MV-4-11 (cell line): ENCODE results near the gene TNRC6C.

Source experiments
- DNase-seq: peaks from one replicate; lab custom pipeline; 2025; lab: John Stamatoyannopoulos, UW

TNRC6C gene

GRCh38 chr17:78013683-78014467 lies 55.4 kb downstream of the TNRC6C start:
- DNase-seq = peak; percentile 60

DNA sequence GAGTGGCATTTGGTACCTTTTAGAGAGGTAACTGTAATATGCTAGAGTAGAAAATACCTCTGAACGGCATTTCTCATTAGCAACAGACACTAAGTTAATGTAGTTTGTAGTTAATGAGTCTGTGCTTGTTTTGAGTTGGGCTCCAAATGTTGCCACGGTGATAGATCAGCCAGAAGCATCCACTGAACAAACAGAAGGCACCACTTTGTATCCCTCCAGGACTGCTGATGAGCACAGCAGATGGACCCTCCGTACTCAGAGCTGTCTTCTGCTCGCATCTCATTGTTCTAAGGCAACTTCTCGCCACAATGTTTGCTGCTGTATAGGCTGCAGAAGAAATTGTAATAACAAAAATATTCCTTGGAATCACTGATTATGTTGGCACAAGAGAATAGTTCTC lies 56.1 kb downstream of the TNRC6C start:
- no peak for DNase-seq

- DNase-seq = no peak
These were observed 58.3 kb downstream of the TNRC6C start for GRCh38 chr17:78016852-78017251.

- peak; percentile 22 for DNase-seq
These were observed 61.0 kb downstream of the TNRC6C start for GRCh38 chr17:78019367-78019975.

DNA sequence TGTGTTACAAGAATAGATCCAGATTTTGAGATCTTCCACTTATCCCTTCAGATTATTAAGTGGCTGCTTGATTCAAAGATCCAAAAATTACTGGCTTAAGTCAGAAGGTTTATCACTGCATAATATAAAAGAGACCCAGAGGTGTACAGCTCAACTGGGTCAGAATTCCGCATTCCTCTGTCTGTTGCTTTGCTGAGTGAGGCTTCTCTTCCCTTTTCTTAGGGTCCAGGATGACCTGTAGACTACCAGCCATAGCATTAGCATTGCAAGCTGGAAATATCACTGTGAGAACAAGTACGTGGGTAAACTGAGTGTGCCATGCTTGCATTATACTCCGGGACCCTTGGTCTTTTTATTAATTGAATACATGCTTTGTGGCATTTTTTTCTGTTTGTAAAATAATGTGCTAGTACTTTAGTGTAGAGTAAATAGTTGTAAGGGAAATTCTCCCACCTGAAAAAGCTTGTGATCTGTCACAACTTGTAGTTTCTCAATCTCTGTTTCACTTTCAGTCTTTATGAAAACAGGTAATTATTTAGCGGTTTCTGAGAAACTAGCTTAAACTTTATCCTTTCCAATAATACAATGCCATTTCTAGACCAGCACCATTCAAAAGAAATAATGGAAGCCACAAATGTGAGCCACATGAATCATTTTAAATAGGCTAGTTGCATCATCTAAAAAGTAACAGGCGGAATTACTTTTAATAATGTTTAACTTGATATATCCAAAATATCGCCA lies 61.6 kb downstream of the TNRC6C start:
- DNase-seq = no peak

- DNase-seq = no peak
These were observed 62.2 kb downstream of the TNRC6C start for GRCh38 chr17:78020717-78021108.

DNA sequence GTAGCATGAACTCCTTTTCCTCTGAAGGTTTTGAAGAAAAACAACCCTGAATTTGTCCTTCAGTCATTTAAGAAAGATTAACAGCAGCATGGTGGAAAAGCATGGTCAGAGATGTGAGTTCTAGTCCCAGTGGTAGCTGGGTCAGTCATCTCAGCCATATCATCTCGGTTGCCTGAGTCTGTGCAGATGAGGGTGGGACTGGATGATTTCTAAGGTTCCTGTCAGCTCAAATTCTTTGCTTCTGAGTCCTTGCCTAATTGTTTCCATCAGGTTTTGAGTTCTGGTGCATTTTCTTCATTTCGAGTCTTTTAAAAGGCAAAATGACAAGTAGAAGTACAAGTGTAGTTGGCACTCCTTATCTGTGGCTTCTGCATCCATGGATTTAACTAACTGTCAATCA lies 63.9 kb downstream of the TNRC6C start:
- no peak for DNase-seq

DNA sequence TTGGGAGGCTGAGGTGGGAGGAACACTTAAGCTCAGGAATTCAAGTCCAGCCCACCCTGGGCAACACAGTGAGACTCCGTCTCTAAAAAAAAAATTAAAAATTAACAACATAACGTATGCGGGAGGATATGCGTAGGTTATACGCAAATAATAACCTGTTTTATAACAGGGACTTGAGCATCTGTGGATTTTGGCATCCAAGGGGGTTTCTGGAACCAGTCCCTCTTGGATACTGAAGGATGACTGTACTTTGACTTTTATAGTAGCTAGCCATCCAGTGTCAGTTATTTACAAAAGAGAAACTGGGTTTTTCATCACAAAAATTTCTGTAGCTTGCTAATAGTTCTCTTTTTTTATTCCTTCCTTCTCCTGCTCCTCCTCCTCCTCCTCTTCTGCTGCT lies 64.5 kb downstream of the TNRC6C start:
- DNase-seq = no peak

DNA sequence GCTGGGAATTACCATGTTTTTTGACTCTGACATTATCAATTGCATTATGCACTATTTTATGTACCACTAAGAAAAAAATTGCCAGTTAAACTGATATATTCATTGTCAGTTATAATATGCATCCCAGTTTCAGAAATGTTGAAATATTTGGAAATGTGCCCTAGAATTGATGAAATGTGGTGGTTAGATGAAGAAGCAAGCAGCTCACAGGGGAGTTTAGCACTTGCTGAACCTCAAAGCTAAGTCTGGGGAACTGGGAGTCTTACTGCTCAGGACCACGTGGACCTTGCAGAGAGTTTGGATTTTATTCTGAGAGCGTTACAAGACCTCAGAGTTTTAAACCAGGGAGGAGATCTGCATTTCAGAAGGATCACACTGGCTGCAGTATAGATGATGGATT lies 67.9 kb downstream of the TNRC6C start:
- peak; percentile 85 for DNase-seq

DNA sequence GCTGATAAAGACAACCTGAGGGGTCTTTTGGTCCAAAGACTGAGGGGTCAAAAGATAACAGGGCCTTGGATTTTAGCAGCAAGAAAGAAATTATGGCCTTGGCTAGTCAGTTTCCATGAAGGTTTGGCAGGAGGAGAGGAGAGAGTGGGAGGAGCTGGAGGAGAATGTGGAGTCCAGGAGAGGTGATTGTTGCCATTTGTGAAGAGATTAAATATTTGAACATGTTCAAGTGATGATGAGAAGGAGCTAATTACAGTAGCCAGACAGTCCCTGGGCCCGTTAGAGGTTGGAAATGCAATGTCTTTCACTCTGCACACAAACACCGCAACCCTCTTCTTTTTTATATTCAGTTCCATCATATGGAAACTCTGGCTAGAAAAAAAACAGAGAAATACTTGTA lies 68.6 kb downstream of the TNRC6C start:
- no peak for DNase-seq

- no peak for DNase-seq
These were observed 71.2 kb downstream of the TNRC6C start for GRCh38 chr17:78029697-78030096.

- DNase-seq = no peak
These were observed 72.9 kb downstream of the TNRC6C start for GRCh38 chr17:78031435-78031834.

- DNase-seq = no peak
These were observed 73.7 kb downstream of the TNRC6C start for GRCh38 chr17:78032166-78032565.

DNA sequence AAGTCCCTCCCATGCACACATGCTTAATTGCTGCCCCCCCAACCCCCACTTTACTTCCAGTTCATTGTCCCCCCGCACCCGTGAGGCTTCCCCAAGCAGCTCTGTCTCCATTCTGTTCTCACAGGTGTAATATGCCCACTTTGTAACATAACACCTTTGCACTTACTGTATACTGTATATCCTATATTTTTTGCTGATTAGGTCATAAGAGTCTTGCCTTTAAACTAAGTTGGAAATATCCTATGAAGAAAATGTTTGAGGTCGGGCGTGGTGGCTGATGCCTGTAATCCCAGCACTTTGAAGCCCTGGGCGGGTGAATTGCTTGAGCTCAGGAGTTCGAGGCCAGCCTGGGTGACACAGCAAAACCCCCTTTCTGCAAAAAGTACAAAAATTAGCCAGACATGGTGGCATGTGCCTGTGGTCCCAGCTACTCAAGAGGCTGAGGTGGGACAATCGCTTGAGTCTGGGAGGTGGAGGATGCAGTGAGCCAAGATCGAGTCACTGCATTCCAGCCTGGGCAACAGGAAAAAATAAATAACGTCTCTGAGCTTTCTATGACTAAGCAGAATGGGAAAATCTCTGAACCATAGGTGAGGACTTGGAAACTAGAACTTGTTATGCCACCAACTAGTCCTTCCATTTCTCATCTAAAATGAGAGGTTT lies 76.1 kb downstream of the TNRC6C start:
- no peak for DNase-seq

DNA sequence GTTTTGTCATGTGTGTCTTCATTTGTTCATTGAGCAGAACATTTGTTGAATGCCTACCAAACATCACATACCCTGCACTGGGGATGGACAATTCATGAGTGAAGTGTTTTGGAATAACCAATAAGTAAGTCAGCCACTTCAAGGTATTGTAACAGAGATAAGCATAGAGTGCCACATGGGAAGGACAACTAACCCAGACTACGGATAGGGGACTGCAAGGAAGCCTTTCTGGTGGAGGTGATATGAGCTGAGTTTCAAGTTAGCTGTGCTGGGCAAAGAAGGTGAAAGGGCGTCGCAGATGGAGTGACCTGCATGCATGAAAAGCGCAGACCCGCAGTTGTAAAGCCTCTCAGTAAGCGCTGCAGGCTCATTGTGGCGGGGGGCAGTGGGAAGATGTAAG lies 78.8 kb downstream of the TNRC6C start:
- DNase-seq = no peak

GRCh38 chr17:78038748-78039288 lies 80.3 kb downstream of the TNRC6C start:
- DNase-seq = no peak

GRCh38 chr17:78039581-78039980 lies 81.1 kb downstream of the TNRC6C start:
- DNase-seq = no peak

- peak; percentile 77 for DNase-seq
These were observed 82.2 kb downstream of the TNRC6C start for GRCh38 chr17:78040440-78041385.

GRCh38 chr17:78041386-78042179 lies 83.1 kb downstream of the TNRC6C start:
- DNase-seq = no peak

GRCh38 chr17:78042542-78042941 lies 84.0 kb downstream of the TNRC6C start:
- no peak for DNase-seq
